ENCODE measurements around the gene PLA2G4B. TPM values are rescaled to one million over a fixed set of nuclear protein-coding genes. Genes with fewer than 3 reads are reported as not detected.

Gene PLA2G4B
- total and polyA plus RNA-seq, 2 experiments from 2014 or later: 1.4 to 1.6 TPM

- Histone ChIP-seq H3K9ac (no peak overlapping the region), H3K79me2 (ENCODE audit: insufficient read depth) (no peaks in the 10 kb centered on the region), H3K27ac (no peak overlapping the region), H3K9me3 (ENCODE audit: low read depth) (no peaks in the 10 kb centered on the region), H3K4me2 (ENCODE audit: unreplicated experiment) (no peak overlapping the region), H2AFZ (no peak overlapping the region), H3K4me1 (ENCODE audit: insufficient read depth) (no peaks in the 10 kb centered on the region), H3F3A (ENCODE audit: insufficient read depth) (0 out of 2 replicates have a peak, but pooled peaks cover 3% of the 10 kb centered on the region), H4K20me1 (ENCODE audit: insufficient read depth) (no peaks in the 10 kb centered on the region), H3K36me3 (ENCODE audit: low read depth) (no peaks in the 10 kb centered on the region; the same call in 1 of the 2 replicates), H3K9me2 (ENCODE audit: insufficient read depth) (no peaks in the 10 kb centered on the region), H3K4me3 (no peak overlapping the region), H3K27me3 (replicated peaks; ENCODE audit: insufficient read depth) (no peaks in the 10 kb centered on the region)
- in situ Hi-C loops (cut with MboI): no loop called here
- TF ChIP-seq EZH2phosphoT487 (IDR thresholded peaks at IDR 0.05; ENCODE audit: insufficient read depth, low read depth) (no peak), EZH2 (IDR thresholded peaks at IDR 0.05; ENCODE audit: insufficient read depth, poor library complexity, severe bottlenecking) (no peak)
- 61 to 70% methylated on average over 6 of the region's 6 CpGs for WGBS, 2 experiments (ENCODE audit: low coverage in 1 of 2, low lambda C conversion rate in 2 of 2, missing lambda C conversion rate in 2 of 2)
- no peak for DNase-seq
These were observed 10.6 kb downstream of the PLA2G4B start for GRCh38 chr15:41849204-41849603.

DNA sequence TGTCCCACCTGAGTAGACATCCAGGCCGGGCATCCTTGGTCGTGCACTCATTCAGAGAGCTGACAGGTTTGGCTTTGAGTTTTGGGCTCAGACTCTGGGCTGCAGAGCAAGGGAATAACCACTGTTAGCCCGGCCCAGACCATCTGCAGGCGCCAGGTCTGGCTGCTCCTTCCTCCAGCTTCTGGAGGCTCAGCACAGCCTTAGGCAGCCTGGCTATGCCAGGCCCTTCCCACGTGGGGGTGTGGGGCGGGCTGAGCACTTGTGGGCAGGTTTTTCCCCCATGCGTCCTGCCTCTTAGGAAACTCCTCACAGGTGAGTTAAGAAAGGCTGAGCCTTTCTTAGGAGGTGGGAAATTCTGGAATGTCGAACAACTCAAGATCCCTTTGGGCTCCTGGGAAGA, 11.2 kb downstream of the PLA2G4B start:
- no peaks in the 10 kb centered on the region for H3K79me2 ChIP-seq (ENCODE audit: insufficient read depth)
- H3K4me1 ChIP-seq (ENCODE audit: insufficient read depth): no peaks in the 10 kb centered on the region
- no peak overlapping the region for H3K9ac ChIP-seq
- H3K27me3 ChIP-seq (replicated peaks; ENCODE audit: insufficient read depth): no peaks in the 10 kb centered on the region
- H2AFZ ChIP-seq: no peak overlapping the region
- TF ChIP-seq EZH2 (IDR thresholded peaks at IDR 0.05; ENCODE audit: insufficient read depth, poor library complexity, severe bottlenecking) (no peak), EZH2phosphoT487 (IDR thresholded peaks at IDR 0.05; ENCODE audit: insufficient read depth, low read depth) (no peak)
- H3K9me3 ChIP-seq (ENCODE audit: low read depth): no peaks in the 10 kb centered on the region
- no peak overlapping the region for H3K27ac ChIP-seq
- H3K4me3 ChIP-seq: no peak overlapping the region
- 0 out of 2 replicates have a peak, but pooled peaks cover 3% of the 10 kb centered on the region for H3F3A ChIP-seq (ENCODE audit: insufficient read depth)
- in situ Hi-C loops (cut with MboI): no loop called here
- WGBS, 2 experiments (ENCODE audit: low coverage in 1 of 2, low lambda C conversion rate in 2 of 2, missing lambda C conversion rate in 2 of 2): 30 to 39% methylated on average over 8 of the region's 8 CpGs
- no peaks in the 10 kb centered on the region for H3K9me2 ChIP-seq (ENCODE audit: insufficient read depth)
- no peak overlapping the region for H3K4me2 ChIP-seq (ENCODE audit: unreplicated experiment)
- H4K20me1 ChIP-seq (ENCODE audit: insufficient read depth): no peaks in the 10 kb centered on the region
- no peaks in the 10 kb centered on the region; the same call in 1 of the 2 replicates for H3K36me3 ChIP-seq (ENCODE audit: low read depth)
- no peak for DNase-seq

DNA sequence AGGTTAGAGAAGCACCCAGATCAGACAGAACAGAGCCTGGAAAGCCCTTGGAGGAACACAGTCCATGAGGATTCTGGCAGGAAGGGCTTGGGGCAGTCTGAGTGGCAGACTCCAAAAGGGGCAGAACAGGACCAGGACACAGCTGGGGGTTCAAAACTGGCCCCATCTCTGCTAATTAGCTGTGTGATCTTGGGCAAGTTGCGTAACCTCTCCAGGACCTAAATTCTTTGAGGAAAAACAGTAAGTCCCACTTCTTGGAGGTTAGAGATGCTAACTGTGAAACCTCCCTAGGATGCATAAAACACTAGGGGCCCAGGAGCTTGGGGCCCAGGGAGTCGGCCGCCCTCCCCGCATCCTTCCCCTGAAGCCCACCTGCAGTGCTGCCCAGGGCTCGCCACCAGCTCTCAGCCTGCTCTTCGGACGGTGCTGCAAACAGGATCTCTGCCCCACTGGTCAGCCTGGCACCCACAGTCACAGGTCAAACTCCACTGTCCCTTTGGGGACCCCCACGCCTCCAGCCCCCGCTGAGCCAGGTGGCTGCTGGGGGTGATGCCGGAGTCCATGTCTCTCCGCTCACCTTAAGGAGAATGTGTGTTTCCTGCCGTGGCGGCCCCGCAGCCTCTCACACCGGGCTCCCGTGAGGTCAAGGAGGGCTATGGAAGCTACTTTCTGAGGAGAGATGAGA, 12.0 kb downstream of the PLA2G4B start:
- no peaks in the 10 kb centered on the region for H3K9me3 ChIP-seq (ENCODE audit: low read depth)
- no peaks in the 10 kb centered on the region; the same call in 1 of the 2 replicates for H3K36me3 ChIP-seq (ENCODE audit: low read depth)
- H3K79me2 ChIP-seq (ENCODE audit: insufficient read depth): no peaks in the 10 kb centered on the region
- in situ Hi-C loops (cut with MboI): no loop called here
- H3K9ac ChIP-seq: no peak overlapping the region
- no peaks in the 10 kb centered on the region for H3K4me1 ChIP-seq (ENCODE audit: insufficient read depth)
- 0 out of 2 replicates have a peak, but pooled peaks cover 3% of the 10 kb centered on the region for H3F3A ChIP-seq (ENCODE audit: insufficient read depth)
- no peak for TF ChIP-seq EZH2 (IDR thresholded peaks at IDR 0.05; ENCODE audit: insufficient read depth, poor library complexity, severe bottlenecking)
- TF ChIP-seq EZH2phosphoT487 (IDR thresholded peaks at IDR 0.05; ENCODE audit: insufficient read depth, low read depth): no peak
- H2AFZ ChIP-seq: no peak overlapping the region
- H3K4me3 ChIP-seq: no peak overlapping the region
- no peak overlapping the region for H3K4me2 ChIP-seq (ENCODE audit: unreplicated experiment)
- H3K27me3 ChIP-seq (replicated peaks; ENCODE audit: insufficient read depth): no peaks in the 10 kb centered on the region
- 68 to 69% methylated on average over 16 of the region's 16 CpGs for WGBS, 2 experiments (ENCODE audit: low coverage in 1 of 2, low lambda C conversion rate in 2 of 2, missing lambda C conversion rate in 2 of 2)
- H3K9me2 ChIP-seq (ENCODE audit: insufficient read depth): no peaks in the 10 kb centered on the region
- no peak overlapping the region for H3K27ac ChIP-seq
- no peak for DNase-seq
- no peaks in the 10 kb centered on the region for H4K20me1 ChIP-seq (ENCODE audit: insufficient read depth)

DNA sequence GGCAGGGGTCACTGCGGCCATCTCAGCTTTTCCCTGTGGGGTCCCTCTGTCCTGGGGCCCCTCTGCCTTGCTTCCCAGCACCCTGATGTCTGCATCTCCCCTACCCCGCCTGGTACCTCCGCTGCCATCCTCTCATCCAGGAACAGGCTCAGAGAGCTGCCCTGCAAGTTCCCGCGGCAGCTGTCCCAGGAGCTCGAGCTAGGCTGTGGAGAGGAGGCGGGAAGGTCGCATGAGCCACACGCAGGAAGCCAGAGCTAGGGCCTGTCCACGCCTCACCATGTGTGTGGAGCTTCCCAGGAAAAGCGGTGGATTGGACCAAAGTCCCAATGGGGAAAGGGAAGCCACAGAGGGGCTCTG, 12.5 kb downstream of the PLA2G4B start:
- Histone ChIP-seq H3K4me2 (ENCODE audit: unreplicated experiment) (no peak overlapping the region), H3K27ac (no peak overlapping the region), H3K9me2 (ENCODE audit: insufficient read depth) (no peaks in the 10 kb centered on the region), H4K20me1 (ENCODE audit: insufficient read depth) (no peaks in the 10 kb centered on the region), H3K4me1 (ENCODE audit: insufficient read depth) (no peaks in the 10 kb centered on the region), H3K36me3 (ENCODE audit: low read depth) (no peaks in the 10 kb centered on the region; the same call in 1 of the 2 replicates), H3K27me3 (replicated peaks; ENCODE audit: insufficient read depth) (no peaks in the 10 kb centered on the region), H2AFZ (no peak overlapping the region), H3K79me2 (ENCODE audit: insufficient read depth) (no peaks in the 10 kb centered on the region), H3K9me3 (ENCODE audit: low read depth) (no peaks in the 10 kb centered on the region), H3K4me3 (no peak overlapping the region), H3F3A (ENCODE audit: insufficient read depth) (0 out of 2 replicates have a peak, but pooled peaks cover 3% of the 10 kb centered on the region), H3K9ac (no peak overlapping the region)
- in situ Hi-C loops (cut with MboI): no loop called here
- no peak for TF ChIP-seq EZH2phosphoT487 (IDR thresholded peaks at IDR 0.05; ENCODE audit: insufficient read depth, low read depth)
- TF ChIP-seq EZH2 (IDR thresholded peaks at IDR 0.05; ENCODE audit: insufficient read depth, poor library complexity, severe bottlenecking): no peak
- WGBS, 2 experiments (ENCODE audit: low coverage in 1 of 2, low lambda C conversion rate in 2 of 2, missing lambda C conversion rate in 2 of 2): 64 to 68% methylated on average over 11 of the region's 11 CpGs
- DNase-seq: no peak
